GM12878 (cell line): Measurements from ENCODE around the gene E2F2.

Experiments
- TAF1 ChIP-seq: IDR thresholded peaks from 2 replicates; pipeline ENCODE4 v1.6.1; 2011; ENCODE audit warnings: mild to moderate bottlenecking, low read depth, low read length, borderline replicate concordance
- YY1 ChIP-seq: IDR thresholded peaks from 2 replicates; pipeline ENCODE4 v1.6.1; 2011; ENCODE audit warnings: low read depth, mild to moderate bottlenecking, low read length

- no peak for TF ChIP-seq YY1
- TF ChIP-seq TAF1: no peak
Measured at GRCh38 chr1:23527900-23528249, 3.2 kb downstream of the E2F2 start.
